ENCODE measurements around the gene ATG16L1. TPM values are rescaled to one million over a fixed set of nuclear protein-coding genes. Genes with fewer than 3 reads are reported as not detected.
A peak's percentile ranks its signal among the peaks of the same experiment; 100 is the strongest.

The ATG16L1 gene
- total RNA-seq, 1 experiment from 2014 or later = 20.2 TPM

DNA sequence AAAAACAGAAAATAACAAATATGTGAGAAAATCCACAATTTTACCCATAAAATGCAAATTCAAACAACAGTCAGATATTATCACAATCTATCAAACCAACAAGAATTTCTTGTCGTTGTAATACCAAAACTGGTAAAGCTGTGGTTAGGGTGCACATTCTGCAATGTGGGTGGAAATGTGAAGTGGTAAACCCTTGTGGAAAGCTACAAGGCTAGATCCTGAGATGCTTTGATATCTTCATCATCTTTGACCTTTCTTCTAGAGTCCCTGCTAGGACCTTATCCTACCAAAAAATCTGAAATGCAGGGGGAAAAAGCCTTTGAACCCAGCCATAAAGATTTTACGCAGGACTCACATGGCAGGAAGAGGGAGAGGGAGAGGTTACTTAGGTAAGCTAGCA, 17.2 kb upstream of the ATG16L1 start:
- Histone ChIP-seq H3K79me2 (ENCODE audit: low read length) (no peaks in the 10 kb centered on the region), H3K9ac (ENCODE audit: low read length) (no peak overlapping the region), H3K4me1 (ENCODE audit: low read length) (no peaks in the 10 kb centered on the region), H4K20me1 (ENCODE audit: insufficient read depth, low read depth, low read length) (no peaks in the 10 kb centered on the region), H3K27me3 (ENCODE audit: low read length) (no peaks in the 10 kb centered on the region), H2AFZ (ENCODE audit: low read length) (no peak overlapping the region), H3K36me3 (ENCODE audit: insufficient read depth, low read length) (no peaks in the 10 kb centered on the region), H3K4me2 (ENCODE audit: low read depth, low read length, poor library complexity, severe bottlenecking) (no peak overlapping the region), H3K27ac (ENCODE audit: low read length) (no peak overlapping the region), H3K9me2 (replicated peaks; ENCODE audit: insufficient read depth, low read length) (no peaks in the 10 kb centered on the region), H3K4me3 (ENCODE audit: low read length) (no peak overlapping the region), H3K9me3 (ENCODE audit: low read length) (no peaks in the 10 kb centered on the region)
- DNase-seq = no peak

DNA sequence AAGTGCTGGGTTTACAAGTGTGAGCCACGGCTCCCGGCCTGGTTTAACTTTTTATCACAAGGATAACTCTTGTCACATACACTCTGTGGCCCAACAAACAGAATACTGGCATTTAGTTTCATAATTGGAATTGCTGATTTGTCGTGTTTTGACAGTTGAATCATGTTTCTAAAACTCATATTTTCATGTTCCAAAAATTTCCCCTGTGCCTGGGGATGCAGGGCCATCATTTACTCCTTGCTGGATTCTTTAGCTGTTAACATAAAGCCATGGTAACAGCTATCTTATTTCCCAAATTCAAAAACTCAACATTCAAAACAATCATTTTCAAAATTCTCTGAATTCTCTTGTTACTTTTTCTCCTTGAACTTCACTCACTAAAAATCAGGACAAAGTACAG, 16.5 kb upstream of the ATG16L1 start:
- Histone ChIP-seq H3K4me3 (ENCODE audit: low read length) (no peak overlapping the region), H4K20me1 (ENCODE audit: insufficient read depth, low read depth, low read length) (no peaks in the 10 kb centered on the region), H3K4me1 (ENCODE audit: low read length) (no peaks in the 10 kb centered on the region), H3K9ac (ENCODE audit: low read length) (no peak overlapping the region), H3K79me2 (ENCODE audit: low read length) (no peaks in the 10 kb centered on the region), H2AFZ (ENCODE audit: low read length) (no peak overlapping the region), H3K27me3 (ENCODE audit: low read length) (no peaks in the 10 kb centered on the region), H3K27ac (ENCODE audit: low read length) (no peak overlapping the region), H3K9me3 (ENCODE audit: low read length) (no peaks in the 10 kb centered on the region), H3K4me2 (ENCODE audit: low read depth, low read length, poor library complexity, severe bottlenecking) (no peak overlapping the region), H3K9me2 (replicated peaks; ENCODE audit: insufficient read depth, low read length) (no peaks in the 10 kb centered on the region), H3K36me3 (ENCODE audit: insufficient read depth, low read length) (no peaks in the 10 kb centered on the region)
- DNase-seq = no peak

DNA sequence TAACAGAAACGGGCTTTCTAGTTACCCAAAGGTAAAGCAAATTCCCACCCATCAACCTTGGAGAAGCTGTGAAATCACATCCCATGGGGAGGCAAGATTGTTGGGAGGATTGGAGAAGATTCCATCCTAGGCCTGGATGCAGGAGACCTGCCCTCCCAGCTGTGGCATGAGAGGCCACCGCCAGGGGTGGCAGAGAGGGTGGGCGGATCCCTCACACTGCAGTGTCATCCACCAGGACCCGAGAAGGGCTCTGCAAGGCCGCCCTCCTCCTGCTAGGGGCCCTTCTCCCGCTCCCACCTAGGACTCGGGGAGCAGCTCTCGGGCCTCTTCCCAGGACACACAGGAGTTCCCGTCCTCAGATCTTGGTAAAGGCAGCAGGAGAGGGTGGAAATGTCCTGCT, 15.5 kb upstream of the ATG16L1 start:
- no peak overlapping the region for H3K4me2 ChIP-seq (ENCODE audit: low read depth, low read length, poor library complexity, severe bottlenecking)

DNA sequence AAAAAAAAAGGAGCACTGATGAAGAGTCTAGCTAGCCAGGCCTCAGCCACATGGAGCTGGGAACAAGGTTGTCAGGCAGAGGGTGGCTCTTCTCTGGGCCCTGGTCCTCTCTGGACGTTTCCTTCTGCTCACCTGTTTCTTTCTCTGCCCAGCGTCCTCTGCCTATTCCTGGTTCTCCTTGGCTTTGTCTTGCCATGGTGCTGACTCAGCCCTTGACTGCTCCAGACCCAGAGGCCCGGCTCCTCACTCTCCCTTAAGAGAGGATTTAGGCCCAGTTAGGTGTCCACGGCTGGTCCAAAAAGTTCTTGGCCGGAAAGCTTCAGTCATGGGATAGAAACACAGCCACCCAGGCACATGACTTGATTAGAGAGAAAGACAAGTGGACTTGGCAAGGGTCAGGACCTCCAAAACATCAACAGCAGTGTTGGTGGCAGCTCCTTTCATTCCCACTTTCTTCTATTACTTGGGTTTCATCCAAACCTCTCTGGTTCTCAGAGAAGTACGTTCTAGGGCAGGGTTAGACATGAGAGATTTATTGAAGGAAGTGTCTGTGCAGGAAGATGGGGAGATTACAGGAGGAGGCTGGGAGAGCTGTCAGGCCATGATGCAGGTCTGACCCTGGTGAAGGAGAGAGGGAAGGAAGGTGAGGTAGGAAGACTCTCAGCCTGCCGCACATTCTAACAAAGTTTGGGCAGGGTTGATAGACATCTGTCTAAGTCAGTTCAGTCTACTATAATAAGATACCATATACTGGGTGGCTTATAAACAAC, 14.5 kb upstream of the ATG16L1 start:
- no peaks in the 10 kb centered on the region for H3K79me2 ChIP-seq (ENCODE audit: low read length)
- no peak overlapping the region for H3K4me2 ChIP-seq (ENCODE audit: low read depth, low read length, poor library complexity, severe bottlenecking)
- no peaks in the 10 kb centered on the region for H3K9me2 ChIP-seq (replicated peaks; ENCODE audit: insufficient read depth, low read length)
- H3K9me3 ChIP-seq (ENCODE audit: low read length) = no peaks in the 10 kb centered on the region
- peaks cover 7% of the 10 kb centered on the region for H3K4me1 ChIP-seq (ENCODE audit: low read length)
- H2AFZ ChIP-seq (ENCODE audit: low read length) = no peak overlapping the region
- H3K9ac ChIP-seq (ENCODE audit: low read length) = no peak overlapping the region
- H3K4me3 ChIP-seq (ENCODE audit: low read length) = no peak overlapping the region
- no peaks in the 10 kb centered on the region for H4K20me1 ChIP-seq (ENCODE audit: insufficient read depth, low read depth, low read length)
- no peak overlapping the region for H3K27ac ChIP-seq (ENCODE audit: low read length)
- H3K36me3 ChIP-seq (ENCODE audit: insufficient read depth, low read length) = no peaks in the 10 kb centered on the region
- H3K27me3 ChIP-seq (ENCODE audit: low read length) = no peaks in the 10 kb centered on the region
- DNase-seq = no peak

More for the DNA sequence above, 15.5 kb upstream of the ATG16L1 start:
- no peak for DNase-seq
- Histone ChIP-seq H3K79me2 (ENCODE audit: low read length) (no peaks in the 10 kb centered on the region), H3K27me3 (ENCODE audit: low read length) (no peaks in the 10 kb centered on the region), H2AFZ (ENCODE audit: low read length) (no peak overlapping the region), H4K20me1 (ENCODE audit: insufficient read depth, low read depth, low read length) (no peaks in the 10 kb centered on the region), H3K9ac (ENCODE audit: low read length) (no peak overlapping the region), H3K9me3 (ENCODE audit: low read length) (no peaks in the 10 kb centered on the region), H3K36me3 (ENCODE audit: insufficient read depth, low read length) (no peaks in the 10 kb centered on the region), H3K4me3 (ENCODE audit: low read length) (no peak overlapping the region), H3K27ac (ENCODE audit: low read length) (no peak overlapping the region), H3K9me2 (replicated peaks; ENCODE audit: insufficient read depth, low read length) (no peaks in the 10 kb centered on the region), H3K4me1 (ENCODE audit: low read length) (peaks cover 6% of the 10 kb centered on the region)

DNA sequence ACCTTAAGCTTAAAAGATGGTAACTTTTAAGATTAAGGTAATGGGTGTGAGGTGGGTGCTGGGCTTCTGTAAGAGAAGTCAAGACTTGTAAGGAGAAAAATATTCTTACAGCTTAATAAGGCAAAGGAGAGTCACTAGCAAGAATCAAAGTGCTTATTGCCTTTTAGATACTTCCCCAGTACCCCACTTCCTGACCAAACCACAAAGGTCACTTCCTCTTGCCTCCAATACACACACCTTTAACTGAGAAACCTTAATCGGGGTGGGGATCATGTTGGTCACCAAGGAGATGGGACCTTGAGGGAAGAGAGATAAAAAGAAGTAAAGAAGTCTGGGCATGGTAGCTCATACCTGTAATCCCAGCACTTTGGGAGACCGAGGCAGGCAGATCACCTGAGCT, 10.6 kb upstream of the ATG16L1 start:
- no peak overlapping the region for H3K27ac ChIP-seq (ENCODE audit: low read length)
- no peaks in the 10 kb centered on the region for H3K27me3 ChIP-seq (ENCODE audit: low read length)
- H3K9me3 ChIP-seq (ENCODE audit: low read length) = no peaks in the 10 kb centered on the region
- no peaks in the 10 kb centered on the region for H3K9me2 ChIP-seq (replicated peaks; ENCODE audit: insufficient read depth, low read length)
- H4K20me1 ChIP-seq (ENCODE audit: insufficient read depth, low read depth, low read length) = no peaks in the 10 kb centered on the region
- no peak overlapping the region for H3K9ac ChIP-seq (ENCODE audit: low read length)
- no peak overlapping the region for H3K4me3 ChIP-seq (ENCODE audit: low read length)
- no peaks in the 10 kb centered on the region for H3K79me2 ChIP-seq (ENCODE audit: low read length)
- DNase-seq = peak; percentile 48
- no peak overlapping the region for H2AFZ ChIP-seq (ENCODE audit: low read length)
- peaks cover 7% of the 10 kb centered on the region for H3K4me1 ChIP-seq (ENCODE audit: low read length)
- H3K4me2 ChIP-seq (ENCODE audit: low read depth, low read length, poor library complexity, severe bottlenecking) = peak overlapping the region; percentile 8
- no peaks in the 10 kb centered on the region for H3K36me3 ChIP-seq (ENCODE audit: insufficient read depth, low read length)

DNA sequence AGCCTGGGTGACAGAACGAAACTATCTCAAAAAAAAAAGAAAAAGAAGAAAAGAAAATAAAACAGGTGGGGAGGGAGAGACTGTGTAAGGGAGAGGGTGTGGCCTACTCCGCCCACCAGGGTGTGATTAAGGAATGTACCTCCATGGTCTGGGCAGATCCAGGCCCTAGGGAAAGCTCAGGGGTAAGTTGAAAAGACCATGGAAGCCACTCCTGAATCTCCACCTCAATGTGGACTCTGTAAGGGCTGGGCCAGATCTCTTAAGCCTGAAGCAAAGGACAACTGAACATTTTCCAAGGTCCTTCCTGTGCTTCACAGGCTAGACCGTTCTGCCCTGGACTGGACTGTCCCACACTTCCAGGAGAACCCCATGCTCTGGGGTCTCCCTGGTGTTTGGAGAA, 9.7 kb upstream of the ATG16L1 start:
- DNase-seq = no peak
- no peaks in the 10 kb centered on the region for H3K27me3 ChIP-seq (ENCODE audit: low read length)
- no peak overlapping the region for H3K4me3 ChIP-seq (ENCODE audit: low read length)
- H3K9me2 ChIP-seq (replicated peaks; ENCODE audit: insufficient read depth, low read length) = no peaks in the 10 kb centered on the region
- H3K79me2 ChIP-seq (ENCODE audit: low read length) = no peaks in the 10 kb centered on the region
- no peak overlapping the region for H3K27ac ChIP-seq (ENCODE audit: low read length)
- H4K20me1 ChIP-seq (ENCODE audit: insufficient read depth, low read depth, low read length) = no peaks in the 10 kb centered on the region
- H3K36me3 ChIP-seq (ENCODE audit: insufficient read depth, low read length) = no peaks in the 10 kb centered on the region
- H3K9ac ChIP-seq (ENCODE audit: low read length) = no peak overlapping the region
- no peak overlapping the region for H2AFZ ChIP-seq (ENCODE audit: low read length)
- peaks cover 7% of the 10 kb centered on the region for H3K4me1 ChIP-seq (ENCODE audit: low read length)
- H3K9me3 ChIP-seq (ENCODE audit: low read length) = no peaks in the 10 kb centered on the region
- H3K4me2 ChIP-seq (ENCODE audit: low read depth, low read length, poor library complexity, severe bottlenecking) = no peak overlapping the region

DNA sequence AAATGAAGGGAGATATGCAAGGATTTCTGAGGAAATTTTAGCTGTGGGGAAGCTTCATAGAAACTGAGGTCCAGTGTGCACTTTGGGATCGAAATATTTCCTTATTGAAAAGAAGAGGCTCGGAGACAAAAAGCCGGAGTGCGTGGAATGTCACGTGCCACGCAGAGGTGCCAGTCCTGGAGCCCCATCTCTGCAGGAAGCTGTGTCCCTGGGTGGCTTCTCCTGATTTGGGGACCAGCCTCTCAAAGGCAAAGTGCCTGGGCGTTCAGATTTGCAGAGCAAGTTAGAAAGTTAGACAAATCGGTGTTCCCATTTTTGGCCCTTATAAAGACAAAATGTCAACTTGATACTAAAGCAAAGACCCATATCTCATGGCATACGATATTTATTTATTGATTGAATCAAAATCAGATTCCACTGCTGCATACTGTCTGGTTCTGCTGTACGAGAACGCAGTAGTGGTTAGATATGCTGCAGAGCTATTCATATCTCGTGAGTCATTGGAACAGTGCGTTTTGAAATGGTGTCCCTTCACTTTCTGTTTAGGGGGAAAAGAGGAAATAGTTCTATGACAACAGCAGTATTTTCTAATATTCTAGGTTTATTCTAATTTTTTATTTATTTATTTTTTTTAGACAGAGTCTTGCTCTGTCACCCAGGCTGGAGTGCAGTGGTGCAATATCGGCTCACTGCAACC, 9.1 kb upstream of the ATG16L1 start:
- H3K27ac ChIP-seq (ENCODE audit: low read length) = no peak overlapping the region
- H2AFZ ChIP-seq (ENCODE audit: low read length) = no peak overlapping the region
- H3K9ac ChIP-seq (ENCODE audit: low read length) = no peak overlapping the region
- no peaks in the 10 kb centered on the region for H3K36me3 ChIP-seq (ENCODE audit: insufficient read depth, low read length)
- peaks cover 7% of the 10 kb centered on the region for H3K4me1 ChIP-seq (ENCODE audit: low read length)
- H4K20me1 ChIP-seq (ENCODE audit: insufficient read depth, low read depth, low read length) = no peaks in the 10 kb centered on the region
- no peaks in the 10 kb centered on the region for H3K9me3 ChIP-seq (ENCODE audit: low read length)
- no peak for DNase-seq
- H3K9me2 ChIP-seq (replicated peaks; ENCODE audit: insufficient read depth, low read length) = no peaks in the 10 kb centered on the region
- H3K27me3 ChIP-seq (ENCODE audit: low read length) = no peaks in the 10 kb centered on the region
- no peak overlapping the region for H3K4me3 ChIP-seq (ENCODE audit: low read length)
- H3K4me2 ChIP-seq (ENCODE audit: low read depth, low read length, poor library complexity, severe bottlenecking) = no peak overlapping the region
- no peaks in the 10 kb centered on the region for H3K79me2 ChIP-seq (ENCODE audit: low read length)

DNA sequence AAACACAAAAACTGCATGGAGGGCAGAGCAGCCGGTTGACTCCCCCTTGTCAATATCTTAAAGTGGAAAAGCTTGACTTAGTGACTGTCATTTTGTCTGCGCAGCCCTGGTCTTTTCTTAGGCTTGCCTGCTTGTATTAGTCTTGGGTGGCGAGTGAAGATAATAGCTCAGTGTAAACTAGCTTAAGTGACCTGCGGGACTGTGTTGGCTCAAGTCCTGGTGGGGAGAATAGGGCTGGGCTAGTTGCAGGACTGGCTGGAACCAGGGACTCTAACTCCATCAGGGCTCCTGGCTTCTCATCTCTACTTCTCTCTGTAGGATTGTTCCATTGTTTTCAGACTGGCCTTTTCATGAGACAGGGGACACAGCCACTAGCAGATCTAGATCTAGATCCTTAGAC, 8.1 kb upstream of the ATG16L1 start:
- no peak overlapping the region for H3K9ac ChIP-seq (ENCODE audit: low read length)
- peaks cover 7% of the 10 kb centered on the region for H3K4me1 ChIP-seq (ENCODE audit: low read length)
- no peaks in the 10 kb centered on the region for H3K9me2 ChIP-seq (replicated peaks; ENCODE audit: insufficient read depth, low read length)
- H3K79me2 ChIP-seq (ENCODE audit: low read length) = no peaks in the 10 kb centered on the region
- no peak overlapping the region for H3K4me2 ChIP-seq (ENCODE audit: low read depth, low read length, poor library complexity, severe bottlenecking)
- H3K27me3 ChIP-seq (ENCODE audit: low read length) = no peaks in the 10 kb centered on the region
- no peaks in the 10 kb centered on the region for H3K9me3 ChIP-seq (ENCODE audit: low read length)
- no peak for DNase-seq
- no peak overlapping the region for H3K27ac ChIP-seq (ENCODE audit: low read length)
- no peaks in the 10 kb centered on the region for H3K36me3 ChIP-seq (ENCODE audit: insufficient read depth, low read length)
- H2AFZ ChIP-seq (ENCODE audit: low read length) = no peak overlapping the region
- no peak overlapping the region for H3K4me3 ChIP-seq (ENCODE audit: low read length)
- no peaks in the 10 kb centered on the region for H4K20me1 ChIP-seq (ENCODE audit: insufficient read depth, low read depth, low read length)
